K562 (cell line): ENCODE measurements around the gene PRDM8. TPM values are rescaled to one million over a fixed set of nuclear protein-coding genes. Genes with fewer than 3 reads are reported as not detected.

ENCODE experiments used
- MGA ChIP-seq: fragments of 450-650 bp; IDR thresholded peaks from 2 replicates; pipeline ENCODE4 v1.6.1; 2016; ENCODE audit warnings: mild to moderate bottlenecking, moderate library complexity
- SIN3A ChIP-seq, 2 experiments: fragments of 150-350 bp in 1 of 2; IDR thresholded peaks; 2 replicates each; pipeline ENCODE4 v1.6.1; 2011 to 2016; ENCODE audit warnings: borderline replicate concordance in 2 of 2, low read depth in 2 of 2, low read length in 2 of 2, mild to moderate bottlenecking in 2 of 2, moderate library complexity in 2 of 2; ENCODE audit not compliant: control insufficient read depth in 1 of 2
- SNRNP70 ChIP-seq: fragments of 200-400 bp; formaldehyde crosslinking; optimal IDR thresholded peaks from 2 replicates; pipeline ENCODE3; 2017; ENCODE audit warnings: low read depth, low read length
- THRA ChIP-seq: fragments of 450-650 bp; IDR thresholded peaks from 2 replicates; pipeline ENCODE4 v1.6.1; 2017; ENCODE audit warnings: mild to moderate bottlenecking, moderate library complexity
- ZNF518B ChIP-seq: fragments of 250-450 bp; sonication (Bioruptor Pico); IDR thresholded peaks from 2 replicates; pipeline ENCODE4 v1.5.0; 2021; ENCODE audit warnings: mild to moderate bottlenecking, moderate library complexity
- polyA plus RNA-seq, 8 experiments: library from polyadenylated mRNA; depleted of rRNA in 4 of 8; stranded (reverse) in 5 of 8; unstranded in 3 of 8; fragments of >200 nt; fragmentation: Nextera tagmentation in 2 of 8; fragmentation: Illumina TruSeq in 1 of 8; extraction: Ambion mirVana in 2 of 8; extraction: Trizol in 1 of 8; gene quantifications; 2 replicates each; pipeline versions ENCODE4 v1.2.1 to v1.2.3, GENCODE V29; 2011 to 2014; ENCODE audit warnings: inconsistent platforms in 1 of 8, missing spikeins in 1 of 8
- total RNA-seq, 7 experiments: library from RNA; depleted of rRNA in 6 of 7; stranded (reverse); fragments of >200 nt in 6 of 7; fragmentation: Illumina TruSeq in 2 of 7; extraction: Trizol in 2 of 7; gene quantifications; 2 replicates each; pipeline versions ENCODE4 v1.2.1 to v1.2.3, GENCODE V29; 2011 to 2021; ENCODE audit warnings: low replicate concordance in 1 of 7

Gene PRDM8
- total and polyA plus RNA-seq, 9 of the 15 experiments (the other 6 are each of a cell fraction or from before 2014, with no cell fraction given) = 0.40 TPM; not detected in 8

- TF ChIP-seq ZNF518B (CRISPR knock-in tag) (no peak), MGA (no peak), THRA (no peak), SNRNP70 (no peak), SIN3A (IDR thresholded peaks at IDR 0.05; ENCODE audit: borderline replicate concordance in 2 of 2, control insufficient read depth in 1 of 2, low read depth in 2 of 2, low read length in 2 of 2) (no peak)
Observed at GRCh38 chr4:80198441-80198837, 1.1 kb downstream of the PRDM8 start (continued).
